Measurements from ENCODE around the gene HOXA7.

Gene HOXA7

GRCh38 chr7:27158436-27159265, 2.2 kb upstream of the HOXA7 start:
- DNase-seq: no peak

- DNase-seq: no peak
Measured at GRCh38 chr7:27157702-27158431, 1.4 kb upstream of the HOXA7 start.

DNA sequence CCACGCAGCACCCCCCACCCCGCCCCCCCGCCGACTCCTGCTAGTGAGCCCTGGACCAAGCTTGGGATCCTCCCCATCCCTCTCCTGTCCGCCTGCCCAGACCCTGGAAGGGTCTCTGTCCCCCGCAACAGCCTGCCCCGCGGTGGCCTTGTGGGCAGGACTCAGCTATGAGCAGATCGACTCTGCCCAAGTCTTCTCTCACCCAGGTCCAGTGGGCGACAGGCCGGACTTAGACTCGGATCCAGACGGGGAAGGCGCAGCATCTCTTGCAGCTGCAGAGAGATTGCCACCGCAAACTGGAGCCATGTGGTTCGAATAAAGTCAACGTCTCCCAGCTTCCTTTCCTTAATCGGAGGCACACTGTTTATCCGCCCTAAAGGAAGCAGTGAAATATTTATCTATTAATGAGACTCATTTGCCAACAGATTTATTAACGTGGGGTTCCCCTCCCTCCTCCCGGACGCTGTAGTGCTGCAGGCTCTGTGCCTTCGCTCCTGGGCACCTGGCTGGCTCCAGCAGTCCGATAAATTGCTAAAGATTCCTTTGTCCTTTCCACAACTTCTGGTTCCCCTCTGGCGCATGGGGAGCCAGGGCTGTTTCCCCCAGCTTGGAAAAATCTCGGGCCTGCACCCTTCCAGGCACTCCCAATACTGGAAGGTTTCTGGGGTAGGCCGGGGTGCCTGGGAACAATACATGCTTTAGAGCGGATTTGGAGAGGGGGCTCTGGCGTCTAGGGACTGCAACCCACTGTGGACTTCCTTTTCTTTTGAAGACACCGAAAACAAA, 634 bp upstream of the HOXA7 start:
- DNase-seq: no peak

- DNase-seq: no peak
Measured at GRCh38 chr7:27155816-27156507, 513 bp downstream of the HOXA7 start.

DNA sequence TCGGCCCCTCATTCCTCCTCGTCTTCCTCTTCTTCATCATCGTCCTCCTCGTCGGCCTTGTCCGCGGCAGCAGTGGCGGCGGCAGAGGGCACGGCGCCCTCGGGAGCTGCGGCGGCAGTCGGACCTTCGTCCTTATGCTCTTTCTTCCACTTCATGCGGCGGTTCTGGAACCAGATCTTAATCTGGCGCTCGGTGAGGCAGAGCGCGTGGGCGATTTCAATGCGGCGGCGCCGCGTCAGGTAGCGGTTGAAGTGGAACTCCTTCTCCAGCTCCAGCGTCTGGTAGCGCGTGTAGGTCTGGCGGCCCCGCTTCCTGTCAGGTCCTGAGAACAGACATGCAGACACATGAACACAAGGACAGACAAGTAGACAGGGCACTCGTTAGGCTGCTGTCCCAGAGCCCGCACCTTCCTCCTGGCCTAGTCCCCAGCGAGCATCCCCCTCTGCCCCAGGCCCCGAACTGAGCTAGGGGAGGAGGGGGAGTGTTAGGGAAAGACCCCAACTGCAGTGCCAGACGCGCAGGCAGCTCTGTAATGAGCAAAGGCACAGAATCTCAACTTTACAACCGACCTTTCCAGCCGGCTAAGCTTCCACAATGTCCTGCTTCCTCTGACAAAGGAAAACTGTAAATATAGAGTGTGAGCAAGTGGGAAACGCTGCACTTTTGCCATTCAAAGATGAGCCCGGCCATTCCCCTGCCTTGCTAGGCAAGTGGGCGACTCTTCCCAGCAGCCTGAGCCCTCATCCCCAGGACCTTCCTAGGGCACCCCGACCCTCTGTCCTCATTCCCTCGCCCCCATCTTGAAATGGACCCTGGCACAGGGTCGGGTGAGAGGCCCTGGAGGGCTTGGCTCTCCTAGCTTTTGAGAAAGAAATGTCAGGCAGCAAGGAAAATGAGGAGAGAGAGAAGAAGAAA, 1.3 kb downstream of the HOXA7 start:
- DNase-seq: no peak

DNA sequence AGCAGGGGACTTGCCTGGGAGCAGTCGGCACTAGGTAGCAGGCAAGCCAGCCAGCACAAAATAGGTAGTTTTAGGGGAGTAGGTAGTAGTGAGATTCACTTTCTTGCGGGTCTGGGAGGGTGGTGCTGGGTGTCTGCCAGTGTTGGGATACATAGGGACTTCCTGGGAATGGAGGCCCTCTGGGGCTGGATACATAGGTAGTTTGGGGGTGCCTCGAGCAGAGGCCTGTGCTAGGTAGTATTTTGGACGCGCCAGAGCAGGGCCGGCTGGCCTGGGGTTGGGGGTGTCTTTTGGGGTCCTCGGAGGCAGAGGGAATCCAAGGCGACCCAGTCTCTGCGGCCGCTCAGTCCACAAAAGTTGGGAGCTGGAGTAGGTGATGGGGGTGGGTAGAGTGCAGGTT, 2.1 kb downstream of the HOXA7 start:
- no peak for DNase-seq

GRCh38 chr7:27153526-27153925, 2.9 kb downstream of the HOXA7 start:
- DNase-seq: no peak

GRCh38 chr7:27152816-27153442, 3.5 kb downstream of the HOXA7 start:
- DNase-seq: no peak

DNA sequence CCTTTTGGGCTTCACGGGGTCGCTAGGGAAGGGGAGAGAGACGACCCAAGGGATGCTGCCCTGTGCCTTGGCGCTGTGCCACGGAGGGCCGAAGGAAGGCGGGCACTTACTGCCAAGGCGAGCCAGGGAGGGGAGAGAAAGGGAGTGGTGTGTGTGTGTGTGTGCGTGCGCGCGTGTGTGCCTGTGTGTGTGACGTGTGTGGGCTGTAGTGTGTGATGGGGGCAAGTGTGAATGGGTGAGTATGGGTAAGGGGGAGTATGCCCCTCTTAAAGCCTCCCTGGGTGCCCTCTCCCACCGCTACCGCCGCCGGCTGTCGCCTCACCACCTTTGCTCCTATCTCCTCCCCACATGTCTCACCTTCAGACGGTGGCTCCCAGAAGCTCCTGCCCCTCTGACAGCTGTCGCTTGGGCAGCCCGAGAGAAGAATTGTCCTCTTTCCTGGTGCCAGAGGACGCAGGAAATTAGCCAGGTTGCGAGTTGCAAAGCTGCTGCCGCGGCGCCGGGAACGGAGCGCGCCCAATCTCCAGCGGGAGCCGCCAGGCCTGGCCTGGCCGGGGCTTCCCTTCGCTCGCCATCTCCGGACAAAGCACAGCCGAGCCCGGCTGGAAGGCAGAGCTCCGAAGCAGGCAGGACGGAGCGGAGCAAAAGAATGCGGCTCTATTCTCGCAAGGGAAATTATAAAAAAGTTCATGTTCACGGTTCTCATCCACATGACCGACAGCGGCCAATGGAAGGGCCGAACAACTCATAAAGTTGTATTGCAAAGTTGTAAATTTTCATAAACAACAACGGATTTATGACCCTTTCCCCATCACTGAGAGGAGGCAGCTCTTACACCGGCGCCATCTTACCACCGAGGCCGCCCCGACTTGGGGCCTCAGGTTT, 4.3 kb downstream of the HOXA7 start, which contains the start of gene HOXA3:
Gene HOXA3, minus strand, starts transcription at position 653 of the 885 bp plus-strand sequence. CDS start 41,943 bp downstream, outside the sequence.
- DNase-seq: no peak

- no peak for DNase-seq
Measured at GRCh38 chr7:27151341-27151930, 5.0 kb downstream of the HOXA7 start.

DNA sequence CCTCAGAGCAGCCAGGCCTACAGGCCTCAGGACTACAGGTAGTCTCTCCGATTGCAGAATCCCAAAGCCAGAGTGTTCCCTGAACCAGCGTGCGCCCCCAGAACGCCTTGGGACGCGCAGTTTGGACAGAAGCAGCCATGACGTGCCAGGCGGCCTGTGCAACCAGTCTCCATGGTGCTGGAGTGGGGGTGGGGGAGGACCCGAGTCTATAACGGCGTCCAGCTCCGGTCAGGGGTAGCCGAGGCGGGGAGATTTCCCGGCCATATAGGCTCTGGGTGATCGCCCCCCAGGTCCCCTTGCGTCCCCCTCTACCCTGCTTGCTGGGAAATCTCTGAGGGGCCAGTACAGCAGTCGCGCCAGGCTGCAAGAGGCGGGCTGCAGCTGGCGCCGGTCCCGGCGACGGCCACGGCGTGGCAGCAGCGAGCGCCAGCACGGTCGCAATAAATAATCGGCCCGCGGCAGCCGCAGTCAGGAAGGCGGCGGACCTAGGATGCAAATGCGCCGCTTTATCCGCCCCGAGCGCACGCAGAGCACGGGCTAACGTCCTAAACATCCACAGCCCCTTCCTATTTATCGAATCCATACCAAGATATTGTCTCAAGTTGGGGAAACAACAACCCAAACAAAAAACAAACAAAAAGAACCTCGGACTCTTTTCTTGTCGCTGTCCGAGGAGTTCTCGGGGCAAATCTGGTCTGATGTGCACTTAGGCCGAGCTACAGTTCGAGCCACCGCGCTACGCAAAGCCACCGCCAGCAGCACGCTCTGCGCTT, 5.7 kb downstream of the HOXA7 start:
- DNase-seq: peak; percentile 50

GRCh38 chr7:27149842-27150567, 6.5 kb downstream of the HOXA7 start:
- no peak for DNase-seq

- no peak for DNase-seq
Measured at GRCh38 chr7:27148756-27149641, 7.5 kb downstream of the HOXA7 start.

DNA sequence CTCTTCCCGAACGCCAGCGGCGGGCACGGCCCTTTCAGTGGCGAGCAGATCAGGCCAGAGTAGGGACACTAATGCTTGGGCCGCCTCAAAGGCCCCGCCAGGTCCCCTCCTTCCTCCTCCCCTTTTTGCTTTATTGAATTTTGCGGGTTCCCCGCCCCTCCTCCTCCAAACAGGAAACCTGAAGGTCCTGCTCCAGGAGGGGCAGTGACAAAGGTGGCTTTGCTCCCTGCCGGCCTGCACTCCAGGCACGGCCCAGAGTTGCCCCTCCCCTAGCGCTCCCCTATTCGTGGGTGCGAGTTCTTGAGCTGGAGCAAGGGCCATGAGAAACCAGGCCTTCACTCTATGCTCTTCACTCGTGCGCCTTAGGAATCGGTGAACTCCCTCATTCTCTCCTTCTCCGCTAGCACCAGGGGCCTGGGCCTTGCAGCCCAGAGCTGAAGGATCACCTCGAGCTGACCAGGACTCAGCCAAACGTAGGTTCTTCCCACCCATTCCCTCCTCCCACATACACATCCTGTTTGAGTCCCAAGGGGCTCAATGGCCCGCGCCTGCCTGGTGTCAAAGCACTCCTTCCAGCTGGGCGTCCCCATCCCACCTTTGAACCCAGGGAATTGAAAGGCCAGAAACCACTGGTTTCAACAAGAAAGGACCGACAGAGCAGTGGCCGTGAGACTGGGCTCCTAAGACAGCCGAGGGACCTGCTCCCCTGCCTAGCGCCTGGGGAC, 8.3 kb downstream of the HOXA7 start:
- no peak for DNase-seq

GRCh38 chr7:27147199-27148030, 9.1 kb downstream of the HOXA7 start, which contains the start of gene HOXA6:
TSS of gene HOXA6 (minus strand) at chr7:27147774. CDS start at chr7:27147749, 25 bp downstream.
- no peak for DNase-seq
